ENCODE results near the gene FAM209B.

GRCh38 chr20:56579301-56579710, 46.3 kb downstream of the FAM209B start:
- TF ChIP-seq, protein P1, sequence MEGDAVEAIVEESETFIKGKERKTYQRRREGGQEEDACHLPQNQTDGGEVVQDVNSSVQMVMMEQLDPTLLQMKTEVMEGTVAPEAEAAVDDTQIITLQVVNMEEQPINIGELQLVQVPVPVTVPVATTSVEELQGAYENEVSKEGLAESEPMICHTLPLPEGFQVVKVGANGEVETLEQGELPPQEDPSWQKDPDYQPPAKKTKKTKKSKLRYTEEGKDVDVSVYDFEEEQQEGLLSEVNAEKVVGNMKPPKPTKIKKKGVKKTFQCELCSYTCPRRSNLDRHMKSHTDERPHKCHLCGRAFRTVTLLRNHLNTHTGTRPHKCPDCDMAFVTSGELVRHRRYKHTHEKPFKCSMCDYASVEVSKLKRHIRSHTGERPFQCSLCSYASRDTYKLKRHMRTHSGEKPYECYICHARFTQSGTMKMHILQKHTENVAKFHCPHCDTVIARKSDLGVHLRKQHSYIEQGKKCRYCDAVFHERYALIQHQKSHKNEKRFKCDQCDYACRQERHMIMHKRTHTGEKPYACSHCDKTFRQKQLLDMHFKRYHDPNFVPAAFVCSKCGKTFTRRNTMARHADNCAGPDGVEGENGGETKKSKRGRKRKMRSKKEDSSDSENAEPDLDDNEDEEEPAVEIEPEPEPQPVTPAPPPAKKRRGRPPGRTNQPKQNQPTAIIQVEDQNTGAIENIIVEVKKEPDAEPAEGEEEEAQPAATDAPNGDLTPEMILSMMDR (IDR thresholded peaks at IDR 0.05) = no peak
- TF ChIP-seq POLR2A (IDR thresholded peaks at IDR 0.05) (no peak), POLR2AphosphoS5 (IDR thresholded peaks at IDR 0.05) (no peak)

Measured in upper lobe of left lung (tissue), 4 donors.